Occipital lobe (tissue), 2 donors: ENCODE data around the gene INF2. TPM values are rescaled to one million over a fixed set of nuclear protein-coding genes. Genes with fewer than 3 reads are reported as not detected.
A peak's percentile ranks its signal among the peaks of the same experiment; 100 is the strongest.

Experiments
- DNase-seq: peaks from one replicate; lab custom pipeline; 2025; lab: John Stamatoyannopoulos, UW
- total RNA-seq: library from RNA; depleted of rRNA; stranded (reverse); fragments of >200 nt; gene quantifications from one replicate; pipeline ENCODE4 v1.2.3, GENCODE V29; 2014

The INF2 gene
- total RNA-seq, 1 donor from 2014 or later = 8.4 TPM

- DNase-seq = no peak
Measured at GRCh38 chr14:104676694-104677511, 12.5 kb upstream of the INF2 start.

- DNase-seq = peak; percentile 79
Measured at GRCh38 chr14:104677512-104678332, 11.7 kb upstream of the INF2 start.

- no peak for DNase-seq
Measured at GRCh38 chr14:104678346-104678745, 11.1 kb upstream of the INF2 start.

DNA sequence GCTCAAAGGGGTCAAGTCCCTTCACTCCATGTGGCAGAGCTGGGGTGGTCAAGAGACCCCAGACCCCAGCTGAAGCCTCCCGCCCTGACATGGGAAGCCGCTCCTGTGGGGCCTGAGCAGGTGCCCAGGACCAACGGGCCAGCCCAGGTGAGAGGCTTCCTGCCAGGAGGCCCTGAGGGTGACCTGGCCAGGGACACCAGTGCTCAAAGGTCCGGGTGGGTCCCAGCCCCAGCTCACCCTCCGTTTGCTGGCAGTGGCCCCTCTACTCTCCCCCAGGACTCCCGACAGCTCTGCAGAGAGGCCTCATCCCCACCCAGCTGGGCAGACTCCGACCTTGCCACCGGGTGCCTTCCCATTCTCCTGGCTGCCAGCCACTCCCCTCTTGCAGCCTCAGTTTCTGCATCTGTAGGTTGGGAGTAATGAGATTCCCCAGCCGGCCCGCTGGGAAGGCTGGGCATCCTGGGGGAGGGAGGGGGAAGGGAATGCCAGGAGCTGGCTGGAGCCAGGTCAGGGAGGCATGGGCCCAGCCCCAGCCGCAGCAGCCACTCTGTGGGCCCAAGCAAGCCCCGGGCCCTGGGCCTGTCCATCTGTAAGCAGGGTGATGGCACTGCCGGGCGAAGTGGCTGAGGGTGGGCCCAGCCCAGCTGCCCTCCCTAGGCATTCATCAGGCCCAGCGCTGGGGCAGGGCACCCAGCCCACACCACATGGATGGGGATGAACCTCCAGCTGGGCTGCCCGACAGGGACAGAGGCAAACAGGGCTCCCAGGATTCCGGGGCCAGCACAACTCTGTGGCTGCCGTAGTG is 10.3 kb upstream of the INF2 start:
- peak; percentile 61 for DNase-seq

DNA sequence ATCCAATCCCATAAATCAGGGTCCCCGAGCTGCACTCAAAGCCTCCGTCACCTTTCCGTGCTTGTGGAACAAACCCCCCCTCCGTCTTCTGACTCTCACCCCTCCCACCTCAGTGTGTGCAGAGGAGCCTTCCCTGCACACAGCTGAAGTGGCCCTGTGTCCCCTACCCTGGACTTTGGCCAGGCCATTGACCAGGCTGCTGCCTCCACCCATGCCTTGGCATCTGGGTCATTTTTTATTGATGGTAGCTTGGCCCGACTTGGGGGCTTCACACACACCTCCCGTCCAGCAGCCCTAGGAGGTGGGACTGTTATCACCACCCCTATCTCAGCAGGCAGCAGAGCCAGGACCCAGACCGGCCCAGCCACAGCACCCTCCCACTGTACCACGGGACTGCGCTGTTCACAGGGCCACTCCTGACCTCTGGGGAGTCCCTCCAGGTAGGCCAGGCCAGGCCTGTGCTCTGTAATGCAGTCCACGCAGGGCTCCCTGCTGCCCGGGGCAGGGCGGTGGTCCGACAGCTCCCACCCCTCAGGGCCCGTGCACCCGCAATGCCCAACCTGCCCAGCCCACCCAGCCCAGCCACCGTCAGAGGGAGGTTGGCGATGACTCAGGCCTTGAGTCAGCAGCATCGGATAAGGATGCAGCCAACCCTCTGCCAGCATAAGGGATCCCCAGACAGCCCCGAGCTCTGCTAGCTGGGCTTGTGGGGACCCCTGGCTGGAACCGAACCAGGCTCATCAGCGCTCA is 9.2 kb upstream of the INF2 start:
- DNase-seq = peak; percentile 75

DNA sequence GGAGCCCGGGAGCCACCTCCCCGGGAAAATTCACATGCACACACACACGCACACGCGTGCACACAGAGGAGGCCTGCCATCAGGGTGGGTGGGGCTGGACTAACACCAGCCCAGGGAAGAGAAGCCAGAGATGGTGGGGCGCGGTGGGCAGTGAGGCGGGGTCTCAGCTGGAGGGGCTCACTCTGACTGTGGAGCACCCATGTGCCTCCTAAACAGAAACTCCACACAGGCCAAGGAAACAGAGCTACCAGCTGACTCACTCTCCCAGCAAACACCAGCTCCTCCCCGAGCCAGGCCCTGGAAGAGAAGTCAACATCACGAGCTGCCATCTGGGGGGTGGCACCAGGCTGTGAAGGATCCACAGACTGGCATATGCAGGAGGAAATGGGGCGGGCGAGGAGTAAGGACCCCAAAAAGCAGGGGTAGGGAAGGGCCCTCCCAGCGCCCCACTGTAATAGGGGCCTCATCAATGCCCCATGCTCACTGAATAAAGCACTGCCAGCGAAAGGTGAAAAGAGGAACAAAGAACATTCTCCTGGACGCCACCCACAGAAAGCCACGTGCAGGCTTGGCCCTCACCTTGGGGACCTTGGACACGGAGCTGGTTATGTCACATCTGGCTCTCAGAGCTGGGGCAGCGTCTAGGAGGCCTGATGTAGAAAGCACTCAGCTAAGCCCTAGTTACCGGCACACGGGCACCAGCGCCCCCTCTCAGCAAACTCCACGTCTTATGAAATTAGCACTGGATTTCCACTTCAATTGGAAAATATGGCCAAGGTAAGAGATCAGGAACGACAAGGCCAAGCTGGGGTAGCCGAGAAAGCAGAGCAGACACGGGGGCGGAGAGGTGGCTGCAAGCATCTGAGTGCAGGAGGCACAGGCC is 8.4 kb upstream of the INF2 start:
- DNase-seq = peak; percentile 86

- DNase-seq = peak; percentile 58
Measured at GRCh38 chr14:104681689-104682074, 7.7 kb upstream of the INF2 start.

DNA sequence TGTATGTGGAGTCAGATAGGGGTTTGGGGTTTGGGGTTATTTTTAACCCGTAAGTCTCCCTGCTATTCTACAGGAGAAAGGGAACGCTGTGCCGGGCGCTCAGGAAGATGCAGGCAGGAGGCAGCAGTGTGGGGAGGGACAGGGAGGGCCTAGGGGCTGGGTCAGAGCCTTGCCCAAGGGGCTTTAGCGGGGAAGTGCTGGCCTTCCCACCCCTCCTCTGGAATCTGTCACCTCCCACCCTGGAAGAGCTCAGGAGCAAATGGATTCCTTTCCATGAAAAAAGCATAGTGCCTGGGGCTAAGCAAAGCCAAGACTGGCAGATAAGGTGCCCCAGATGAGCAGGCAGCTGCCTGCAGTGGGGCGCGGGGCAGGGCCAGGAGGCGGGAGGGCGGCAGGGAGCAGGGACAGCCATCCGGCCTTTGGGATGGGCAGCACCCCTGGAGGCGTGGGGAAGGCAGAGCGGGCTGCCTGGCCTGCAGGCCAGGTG is 7.3 kb upstream of the INF2 start:
- no peak for DNase-seq

DNA sequence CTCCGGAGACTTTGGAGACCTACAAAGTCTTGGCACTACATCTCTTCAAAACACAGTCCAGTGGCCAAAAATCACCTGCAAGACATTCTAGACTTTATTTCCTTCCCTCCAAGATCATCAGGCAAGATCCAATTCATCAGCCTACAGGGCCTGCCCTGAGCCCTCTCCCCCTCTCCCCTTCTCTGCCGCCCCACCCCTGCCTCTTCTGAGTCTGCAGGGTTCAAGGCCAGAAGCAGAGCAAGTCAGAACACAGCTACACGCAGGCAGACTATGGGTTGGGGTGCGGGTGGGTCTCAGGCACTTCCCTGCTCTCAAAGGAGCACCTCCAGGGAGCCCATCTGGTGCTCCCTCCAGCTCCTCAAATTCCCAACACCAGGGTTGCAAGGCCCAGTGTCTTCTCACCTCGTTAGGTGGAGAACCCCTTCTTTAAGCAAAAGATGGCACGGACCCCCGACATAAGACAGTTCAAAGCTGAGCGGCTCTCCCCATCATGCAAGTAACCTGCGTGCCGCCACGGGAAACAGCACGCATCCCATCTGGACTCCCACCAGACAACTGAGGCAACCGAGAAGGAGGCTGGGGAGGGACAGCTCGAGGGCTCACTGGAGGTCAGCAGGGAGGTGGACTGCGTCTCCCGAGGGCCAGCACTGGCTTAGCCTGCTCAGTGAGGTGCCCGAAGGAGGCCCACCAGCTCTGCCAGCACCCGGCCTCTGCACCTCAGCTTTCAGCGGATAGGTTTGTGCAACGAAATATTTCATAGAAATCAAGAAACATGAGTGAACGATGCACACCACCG is 5.6 kb upstream of the INF2 start:
- DNase-seq = no peak

DNA sequence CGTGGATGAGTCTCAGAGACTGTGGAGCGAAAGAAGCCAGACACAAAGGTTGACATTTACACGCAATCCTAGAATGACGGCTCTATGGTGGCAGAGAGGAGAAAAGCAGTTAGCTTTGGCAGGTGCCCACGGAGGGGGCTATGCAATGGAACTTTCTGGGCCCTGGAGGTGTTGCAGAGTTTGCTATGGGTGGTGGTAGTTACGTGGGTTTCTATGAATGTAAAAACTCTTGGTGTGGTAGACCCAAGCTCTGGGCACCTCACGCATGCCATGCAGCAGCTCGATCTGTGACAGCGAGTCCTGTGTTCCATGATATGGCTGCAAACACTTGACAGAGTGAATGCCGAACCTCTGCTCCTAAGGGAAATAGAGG is 5.0 kb upstream of the INF2 start:
- no peak for DNase-seq

DNA sequence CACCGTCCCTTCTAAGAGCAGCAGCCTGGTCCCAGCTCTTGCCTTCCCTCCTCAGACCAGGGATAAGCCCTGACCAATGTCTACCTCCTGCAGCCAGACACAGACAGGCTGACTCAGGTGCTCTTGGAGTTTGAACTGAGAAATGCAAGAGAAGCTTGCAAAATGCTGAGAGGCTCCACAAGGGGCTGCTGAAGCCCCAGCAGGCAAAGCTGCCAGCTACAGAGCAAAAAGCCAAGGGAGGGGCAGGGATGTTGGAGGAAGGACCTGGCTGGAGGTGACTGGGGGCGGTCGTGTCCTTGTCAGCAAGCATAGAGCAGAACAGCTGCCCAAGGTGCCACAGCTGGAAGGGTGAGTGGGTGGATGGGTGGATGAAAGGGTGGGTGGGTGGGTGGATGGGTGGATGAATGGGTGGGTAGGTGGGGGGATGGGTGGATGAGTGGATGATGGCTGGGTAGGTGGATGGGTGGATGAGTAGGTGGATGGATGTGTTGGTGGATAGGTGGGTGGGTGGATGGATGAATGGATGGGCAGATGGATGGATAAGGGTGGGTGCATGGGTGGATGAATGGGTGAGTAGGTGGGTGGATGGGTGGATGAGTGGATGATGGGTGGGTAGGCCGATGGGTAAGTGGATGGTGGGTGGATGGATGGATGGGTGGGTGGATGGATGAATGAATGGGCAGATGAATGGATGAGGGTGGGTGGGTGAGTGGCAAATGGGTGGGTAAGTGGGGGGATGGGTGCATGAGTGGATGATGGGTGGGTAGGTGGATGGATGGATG is 4.0 kb upstream of the INF2 start:
- no peak for DNase-seq

GRCh38 chr14:104685998-104686610 is 3.3 kb upstream of the INF2 start:
- DNase-seq = no peak

DNA sequence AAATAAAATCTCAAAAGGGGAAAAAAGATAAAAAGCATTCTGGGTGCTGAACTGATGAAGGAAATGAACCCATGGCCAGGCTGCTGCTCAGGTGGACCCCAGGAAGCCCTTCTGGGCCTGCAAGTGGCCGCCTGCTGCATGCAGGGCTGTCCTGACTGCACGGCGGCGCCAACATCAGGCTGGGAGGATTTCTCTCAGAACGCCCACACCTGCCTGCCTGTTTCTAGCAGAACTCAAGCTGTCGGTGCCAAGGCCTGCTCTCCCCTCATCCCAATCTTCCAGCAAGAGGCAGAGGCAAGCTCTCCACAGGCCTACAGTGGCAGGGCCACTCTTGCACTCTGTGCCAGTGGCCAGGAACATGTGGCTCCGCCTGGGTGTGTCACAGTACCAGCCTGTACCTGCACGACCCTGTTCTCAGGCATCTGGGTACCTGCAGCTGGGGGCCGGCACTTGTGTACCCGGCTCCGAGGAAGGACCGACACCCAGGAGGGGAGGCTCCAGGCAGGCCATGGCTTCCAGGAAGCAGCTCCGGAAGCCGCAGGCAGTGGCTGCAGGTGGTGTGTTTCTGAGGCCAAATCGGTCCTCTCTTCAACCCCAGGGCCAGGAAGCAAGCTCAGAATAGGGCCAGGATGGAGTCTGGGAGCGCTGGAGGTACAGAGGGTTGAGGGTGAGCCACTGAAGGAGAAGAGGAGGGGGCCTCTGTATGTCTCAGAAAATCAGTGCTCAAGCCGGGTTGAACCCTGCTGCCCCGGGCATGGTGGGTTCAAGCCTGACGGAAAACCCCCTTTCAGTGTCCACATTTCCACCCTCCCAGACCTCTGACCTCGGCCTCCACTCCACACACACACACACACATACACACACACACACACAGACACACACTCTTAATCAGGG is 2.5 kb upstream of the INF2 start:
- DNase-seq = peak; percentile 62

DNA sequence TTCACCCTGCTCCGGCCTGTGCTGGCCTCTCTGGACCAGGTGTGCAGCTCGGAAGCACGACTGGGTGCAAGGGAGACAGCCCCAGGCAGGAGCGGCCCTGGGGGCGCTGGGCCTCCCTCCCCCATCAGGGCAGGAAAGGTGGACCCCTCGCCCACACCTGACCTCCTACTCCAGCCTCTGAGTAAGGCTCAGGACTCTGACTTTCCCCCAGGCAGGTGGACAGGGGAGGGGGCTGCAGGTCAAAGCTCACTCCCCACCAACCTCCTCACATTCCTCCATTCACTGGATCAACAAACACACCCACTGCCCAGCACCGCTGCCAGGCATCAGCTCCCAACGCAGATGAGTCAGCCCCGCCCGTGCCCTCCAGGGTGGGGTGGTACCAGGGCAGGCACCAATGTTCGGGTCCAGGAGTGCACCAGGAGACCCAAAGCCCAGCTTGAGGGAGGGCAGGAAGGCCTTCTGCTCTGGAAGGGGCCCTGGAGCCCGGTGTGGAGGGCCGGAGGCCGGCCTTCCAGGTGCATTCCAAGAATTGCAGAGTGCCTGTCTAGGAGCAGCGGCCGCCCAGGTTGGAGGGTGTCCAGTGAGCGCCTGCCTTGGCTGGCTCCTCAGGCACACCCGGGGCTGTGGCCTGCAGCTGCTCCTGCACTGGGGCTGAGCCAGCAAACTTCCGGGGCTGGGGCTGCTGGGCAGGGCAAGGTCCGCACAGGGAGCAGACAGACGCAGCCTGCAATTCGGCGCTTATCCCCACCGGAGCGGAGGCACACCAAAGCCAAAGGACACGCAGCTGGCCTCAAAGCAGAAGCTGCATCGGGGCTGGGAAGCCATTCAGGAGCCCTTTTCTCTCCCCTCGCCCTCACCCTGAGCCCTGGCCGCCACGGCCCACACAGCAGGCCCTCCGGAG is 1.6 kb upstream of the INF2 start:
- peak; percentile 41 for DNase-seq

DNA sequence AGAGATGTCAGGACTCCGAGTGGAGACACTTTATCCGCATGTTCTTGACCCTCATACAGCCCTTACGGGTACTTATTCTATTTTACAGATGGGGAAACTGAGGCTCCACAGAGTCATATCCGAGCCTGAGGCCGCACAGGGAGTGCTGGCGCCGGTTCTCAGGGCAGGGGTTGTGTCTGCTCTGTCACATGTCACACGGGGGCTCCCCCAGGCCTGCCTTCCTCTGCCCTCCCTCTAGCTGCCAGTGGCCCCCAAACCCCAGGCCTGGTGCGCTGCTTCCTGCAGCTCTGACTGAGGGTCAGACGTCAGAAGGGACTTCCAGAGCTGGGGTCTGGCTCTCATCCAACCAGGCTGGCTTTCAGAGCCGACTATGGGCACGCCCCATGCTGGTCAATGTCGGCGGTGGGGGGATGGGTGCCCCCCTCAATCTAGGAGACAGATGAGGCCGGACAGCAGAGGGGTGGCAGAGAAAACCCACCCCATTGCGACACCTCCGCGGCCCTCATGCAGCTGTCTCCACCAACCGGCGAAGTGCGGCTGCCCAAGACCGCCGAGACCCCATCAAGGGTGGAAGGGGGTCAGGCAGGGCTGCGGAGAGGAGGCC is 811 bp upstream of the INF2 start:
- no peak for DNase-seq
